Measurements from ENCODE around the gene SLC4A3.

Gene SLC4A3

DNA sequence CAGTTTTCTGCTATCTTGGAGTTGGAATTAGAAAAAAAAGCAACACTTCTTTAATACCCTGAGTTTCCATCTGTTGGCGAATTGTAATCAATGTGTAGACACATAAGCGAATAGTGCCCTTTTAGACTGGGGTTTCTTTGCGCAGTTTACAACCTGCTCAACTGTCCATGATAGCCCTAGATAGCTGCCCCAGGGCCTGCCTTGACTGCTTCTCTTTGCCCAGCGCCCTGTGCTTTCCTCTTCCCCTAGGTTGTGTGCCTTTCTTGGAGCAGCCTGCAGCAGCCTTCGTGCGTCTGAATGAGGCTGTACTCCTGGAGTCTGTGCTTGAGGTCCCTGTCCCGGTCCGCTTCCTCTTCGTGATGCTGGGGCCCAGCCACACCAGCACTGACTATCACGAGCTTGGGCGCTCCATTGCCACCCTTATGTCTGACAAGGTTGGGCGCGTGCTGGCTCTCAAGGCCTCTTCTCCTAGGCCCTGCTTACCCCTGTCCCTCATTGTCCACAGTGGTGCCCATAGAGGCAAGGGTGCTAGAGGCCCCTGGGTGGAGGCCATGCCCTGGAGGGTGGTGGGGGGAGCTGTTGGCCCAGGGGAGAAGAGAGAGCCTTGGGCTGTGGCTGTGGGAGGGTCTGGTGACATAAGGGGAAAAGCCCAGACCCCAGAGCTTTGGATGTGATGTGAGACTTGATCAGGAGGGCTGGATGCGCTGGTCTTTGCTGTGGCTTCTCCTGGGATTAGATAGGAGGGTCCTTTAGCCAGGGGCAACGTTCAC lies 6.9 kb downstream of the SLC4A3 start:
- no peak for FAIRE-seq

DNA sequence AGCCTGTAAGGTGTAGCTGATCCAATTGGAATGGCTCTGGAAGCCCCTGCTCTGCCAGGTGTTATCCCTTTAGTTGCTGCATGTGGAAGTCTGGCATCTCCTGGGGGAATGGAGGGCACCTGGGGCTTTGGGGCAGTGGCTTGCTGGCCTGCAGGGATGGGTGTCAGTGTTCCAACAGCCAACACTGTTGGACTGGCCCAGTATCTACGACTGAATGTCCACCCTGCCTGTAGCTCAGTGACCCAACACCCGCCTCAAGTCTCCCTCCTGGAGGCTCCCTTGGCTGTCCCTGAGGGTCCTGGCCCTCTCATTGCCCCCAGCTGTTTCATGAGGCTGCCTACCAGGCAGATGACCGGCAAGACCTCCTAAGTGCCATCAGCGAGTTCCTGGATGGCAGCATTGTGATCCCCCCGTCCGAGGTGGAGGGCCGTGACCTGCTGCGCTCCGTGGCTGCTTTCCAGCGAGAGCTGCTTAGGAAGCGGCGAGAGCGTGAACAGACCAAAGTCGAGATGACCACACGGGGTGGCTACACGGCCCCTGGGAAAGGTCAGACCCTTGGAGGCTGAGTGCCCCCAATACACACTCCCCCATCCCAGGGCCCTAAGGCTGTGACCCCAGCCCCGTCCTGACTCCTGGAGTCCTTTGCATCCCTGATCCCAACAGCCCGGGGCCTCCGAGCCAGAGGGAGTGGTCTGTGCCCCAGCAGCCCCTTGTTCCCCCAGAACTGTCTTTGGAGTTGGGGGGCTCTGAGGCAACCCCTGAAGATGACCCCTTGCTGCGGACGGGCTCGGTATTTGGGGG lies 7.7 kb downstream of the SLC4A3 start:
- FAIRE-seq = no peak

DNA sequence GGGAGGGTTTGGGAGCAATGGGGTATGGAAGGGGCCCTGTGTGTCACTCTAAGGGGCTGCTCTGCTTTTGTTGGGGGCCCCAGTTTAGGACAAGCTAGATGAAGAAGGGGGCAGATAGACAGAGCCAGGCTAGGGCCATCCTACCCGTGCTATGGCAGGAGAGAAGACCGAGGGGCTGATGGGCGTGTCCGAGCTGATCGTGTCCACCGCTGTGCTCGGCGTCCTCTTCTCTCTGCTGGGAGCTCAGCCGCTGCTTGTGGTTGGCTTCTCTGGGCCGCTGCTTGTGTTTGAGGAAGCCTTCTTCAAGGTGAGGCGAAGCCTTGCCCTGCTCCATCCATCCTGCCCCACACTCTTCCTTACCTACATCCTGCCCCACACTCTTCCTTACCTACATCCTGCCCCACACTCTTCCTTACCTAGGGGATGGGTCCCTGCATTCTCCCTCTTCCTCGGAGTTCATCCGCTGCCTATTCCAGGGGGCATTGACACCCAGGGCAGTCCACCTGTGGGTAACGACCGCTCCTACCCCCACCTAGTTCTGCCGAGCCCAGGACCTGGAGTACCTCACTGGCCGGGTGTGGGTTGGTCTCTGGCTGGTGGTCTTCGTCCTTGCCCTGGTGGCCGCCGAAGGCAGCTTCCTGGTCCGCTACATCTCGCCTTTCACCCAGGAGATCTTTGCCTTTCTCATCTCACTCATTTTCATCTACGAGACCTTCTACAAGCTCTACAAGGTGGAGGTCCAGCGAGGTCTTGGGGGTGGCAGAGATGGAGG lies 8.9 kb downstream of the SLC4A3 start:
- no peak for FAIRE-seq

DNA sequence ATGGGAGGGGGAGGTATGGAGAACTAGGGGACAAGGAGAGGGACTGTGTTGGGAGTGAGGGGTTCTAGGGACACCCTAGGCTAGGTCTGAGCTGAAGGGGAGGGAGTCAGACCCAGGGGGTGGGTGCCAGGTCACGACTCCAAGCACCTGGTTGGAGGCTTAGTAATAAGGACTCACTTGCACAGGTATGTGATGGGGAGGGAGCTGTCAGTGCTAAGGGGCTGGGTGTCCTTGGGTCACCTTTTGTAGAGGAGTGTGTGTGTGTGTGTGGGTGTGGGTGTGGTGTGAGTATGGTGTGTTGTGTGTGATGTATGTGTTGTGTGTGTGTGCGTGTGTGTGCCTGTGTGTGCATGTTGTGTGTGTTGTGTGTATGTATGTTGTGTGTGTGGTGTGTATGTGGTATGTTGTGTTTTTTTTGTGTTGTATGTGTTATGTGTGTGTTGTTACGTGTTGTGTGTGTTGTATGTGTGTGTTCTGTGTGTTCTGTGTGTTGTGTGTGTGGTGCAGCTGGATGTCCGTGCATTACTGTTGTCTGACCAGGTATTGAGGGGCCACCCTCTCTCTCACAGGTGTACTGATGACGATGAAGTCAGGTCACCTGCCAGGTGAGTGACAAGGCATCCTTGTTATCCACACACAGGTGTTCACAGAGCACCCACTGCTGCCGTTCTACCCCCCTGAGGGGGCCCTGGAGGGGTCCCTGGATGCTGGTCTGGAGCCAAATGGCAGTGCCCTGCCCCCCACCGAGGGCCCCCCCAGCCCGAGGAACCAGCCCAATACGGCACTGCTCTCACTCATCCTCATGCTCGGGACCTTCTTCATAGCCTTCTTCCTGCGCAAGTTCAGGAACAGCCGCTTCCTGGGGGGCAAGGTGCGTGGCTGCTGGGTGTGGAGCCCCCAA lies 9.8 kb downstream of the SLC4A3 start:
- FAIRE-seq = no peak

DNA sequence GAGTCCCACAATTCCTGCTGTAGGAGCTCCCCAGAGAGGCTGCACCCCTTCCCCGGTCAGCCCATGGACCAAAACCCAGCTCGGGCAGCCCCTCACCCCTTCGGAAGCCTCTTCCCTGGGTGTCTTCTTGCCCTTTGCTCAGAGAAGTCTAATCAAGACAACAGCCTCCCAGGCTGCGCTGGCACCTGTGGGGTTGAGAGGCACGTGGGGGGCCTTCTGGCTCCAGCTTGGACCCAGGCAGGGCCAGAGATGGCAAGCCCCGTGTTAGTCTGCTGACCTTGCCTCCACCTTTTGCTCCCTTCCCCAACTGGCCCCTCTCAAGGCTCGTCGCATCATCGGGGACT lies 10.4 kb downstream of the SLC4A3 start:
- no peak for FAIRE-seq

DNA sequence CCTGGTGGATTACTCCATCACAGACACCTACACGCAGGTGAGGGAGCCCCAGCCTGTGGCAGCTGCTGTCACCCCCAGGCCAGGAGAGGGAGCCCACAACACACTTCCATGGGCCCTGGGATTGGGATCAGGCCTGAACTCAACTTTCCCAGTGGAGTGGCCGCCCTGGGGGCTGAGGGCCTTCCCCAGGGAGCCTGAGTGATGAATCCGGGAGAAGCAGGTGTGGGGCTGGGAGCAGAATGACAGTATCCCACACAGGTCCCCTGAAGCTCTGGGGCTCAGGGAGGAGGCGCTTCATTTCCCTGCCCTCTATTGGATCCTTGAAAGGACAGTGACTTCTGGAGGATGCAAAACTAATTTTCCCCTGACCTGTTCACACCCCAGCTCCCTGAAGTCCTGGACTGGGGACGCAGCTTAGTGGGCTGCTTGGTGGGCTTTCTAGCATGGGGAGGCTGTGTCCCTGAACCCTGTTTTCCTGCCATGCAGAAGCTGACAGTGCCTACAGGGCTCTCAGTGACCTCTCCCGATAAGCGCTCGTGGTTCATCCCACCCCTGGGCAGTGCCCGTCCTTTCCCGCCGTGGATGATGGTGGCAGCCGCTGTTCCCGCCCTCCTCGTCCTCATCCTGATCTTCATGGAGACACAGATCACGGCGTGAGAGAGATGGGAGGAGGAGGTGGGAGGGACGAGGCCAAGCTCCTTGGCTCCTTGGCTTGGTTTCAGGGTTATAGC lies 11.0 kb downstream of the SLC4A3 start:
- FAIRE-seq = no peak

DNA sequence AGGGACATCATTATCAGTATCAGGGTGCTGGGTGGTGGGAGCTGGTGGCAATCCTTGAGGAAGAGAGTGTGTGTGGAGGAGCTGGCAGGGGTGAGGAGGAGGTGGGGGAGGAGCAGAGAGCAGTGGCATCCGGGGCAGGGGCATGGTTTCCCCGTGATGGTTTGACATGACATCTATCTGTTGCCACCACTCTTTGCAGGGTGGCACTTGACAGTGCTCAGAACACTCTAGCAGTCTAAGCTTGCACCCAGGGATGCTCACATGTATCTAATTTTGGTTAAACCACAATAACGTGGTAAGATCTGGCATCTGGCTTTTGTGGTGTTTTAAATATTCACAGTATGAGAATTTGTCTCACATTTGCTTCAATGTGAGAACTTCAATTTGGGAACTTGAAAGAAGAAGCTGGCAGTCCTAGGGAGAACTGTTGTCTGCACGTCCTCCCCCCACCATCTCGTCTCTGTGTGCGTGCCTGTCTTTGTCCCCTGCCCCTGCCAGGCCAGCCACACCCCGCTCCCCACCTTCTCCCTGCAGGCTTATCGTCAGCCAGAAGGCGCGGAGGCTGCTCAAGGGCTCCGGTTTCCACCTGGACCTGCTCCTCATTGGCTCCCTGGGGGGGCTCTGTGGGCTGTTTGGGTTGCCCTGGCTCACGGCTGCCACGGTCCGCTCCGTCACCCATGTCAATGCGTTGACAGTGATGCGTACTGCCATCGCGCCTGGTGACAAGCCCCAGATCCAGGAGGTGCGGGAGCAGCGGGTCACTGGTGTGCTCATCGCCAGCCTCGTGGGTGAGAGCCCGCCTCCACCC lies 11.7 kb downstream of the SLC4A3 start:
- FAIRE-seq = no peak

DNA sequence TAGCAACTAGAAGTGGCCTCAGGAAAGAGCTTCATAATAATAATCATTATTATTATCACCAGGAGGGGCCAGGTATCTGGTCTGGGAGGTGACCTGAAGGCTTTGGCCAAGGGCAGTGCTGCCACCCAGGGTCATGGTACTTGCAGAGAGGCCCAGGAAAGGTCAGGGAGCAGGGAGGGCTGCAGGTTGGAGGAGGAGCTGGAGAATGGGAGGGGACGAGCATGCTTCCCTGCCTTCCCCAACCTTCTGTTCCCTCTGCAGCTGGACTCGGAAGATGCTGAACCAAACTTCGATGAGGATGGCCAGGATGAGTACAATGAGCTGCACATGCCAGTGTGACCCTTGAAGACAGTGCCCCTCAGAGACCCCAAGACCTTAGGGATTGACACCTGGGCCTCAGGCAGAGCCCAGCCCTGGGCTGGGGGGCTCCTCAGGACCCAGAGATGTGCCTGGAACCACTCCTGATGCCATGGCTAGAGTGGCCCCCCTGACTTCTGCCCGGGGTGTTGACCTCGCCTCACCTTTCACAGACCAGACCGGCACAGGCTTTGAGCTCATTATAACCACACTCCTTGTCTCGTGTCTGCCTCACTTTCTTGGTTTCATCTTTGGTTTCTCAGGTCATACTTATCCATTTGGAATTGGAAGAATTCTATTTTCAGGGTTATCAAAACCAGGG lies 14.1 kb downstream of the SLC4A3 start:
- no peak for FAIRE-seq

DNA sequence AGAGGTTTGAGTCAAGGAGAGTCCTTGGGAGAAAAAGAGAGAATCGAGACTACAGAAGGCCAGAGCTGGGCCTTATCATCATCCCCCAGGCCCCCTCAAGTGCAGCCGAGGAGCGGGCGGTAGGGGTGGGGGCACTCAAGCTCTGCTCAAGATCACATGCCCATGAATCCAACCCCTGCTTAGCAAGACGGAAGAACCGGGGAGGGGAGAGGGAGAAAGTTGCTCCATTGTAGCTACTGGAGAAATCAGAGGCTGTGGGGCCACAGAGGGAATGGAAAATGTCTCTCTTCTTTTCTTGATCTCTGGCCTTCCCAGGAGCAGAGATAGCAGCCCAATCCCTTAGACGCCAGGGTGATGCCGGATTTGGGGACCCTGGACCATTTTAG lies 14.6 kb downstream of the SLC4A3 start:
- no peak for FAIRE-seq

DNA sequence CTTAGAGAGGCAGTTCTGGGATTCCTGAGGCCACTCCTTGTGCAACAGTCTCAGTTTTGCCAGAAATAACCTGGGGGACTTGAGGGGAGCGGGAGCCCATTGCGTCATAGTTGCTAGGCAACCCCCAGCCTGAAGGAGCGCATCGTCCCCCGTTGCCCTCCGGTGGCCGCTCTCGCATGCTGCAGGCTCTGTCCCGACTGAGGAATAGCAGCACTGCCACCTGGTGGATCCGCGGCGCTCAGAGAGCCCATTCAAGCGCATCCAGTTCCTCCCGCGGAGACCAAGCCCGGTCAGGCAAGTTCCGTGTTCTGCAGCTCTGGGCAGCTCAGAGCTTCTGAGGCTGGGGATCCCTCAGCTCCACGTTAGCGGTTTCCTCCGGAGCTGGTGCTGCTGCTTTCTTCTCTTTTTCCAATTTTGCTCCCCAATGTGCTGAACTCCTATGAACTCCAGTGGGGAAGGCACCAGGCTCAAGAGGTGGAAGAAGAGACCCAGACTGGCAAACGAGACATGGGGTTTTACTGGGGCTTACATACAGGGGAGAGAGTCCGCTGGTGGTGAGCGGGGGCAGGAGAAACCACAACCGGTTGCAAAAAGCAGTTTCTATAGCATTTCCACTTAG lies 15.1 kb downstream of the SLC4A3 start:
- FAIRE-seq = peak; percentile 59

DNA sequence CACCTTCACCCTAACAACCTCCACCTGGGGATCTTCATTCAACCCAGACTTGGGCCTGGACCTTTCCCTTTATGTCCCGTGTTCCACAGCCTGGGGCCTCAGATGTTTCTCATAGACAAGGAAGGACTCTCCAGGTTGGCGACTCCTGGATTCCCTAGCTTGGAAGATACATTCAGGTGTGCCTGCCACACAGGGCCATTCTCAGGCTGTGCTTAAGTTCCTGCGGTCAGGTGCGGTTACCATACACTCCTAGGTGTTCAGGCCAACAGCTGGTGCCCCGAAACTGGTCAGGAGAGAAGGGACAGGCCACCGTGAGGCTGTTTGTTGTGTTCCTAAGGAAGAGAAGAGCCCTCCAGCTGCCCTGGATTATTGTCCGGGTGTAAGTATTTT lies 15.6 kb downstream of the SLC4A3 start:
- FAIRE-seq = no peak

DNA sequence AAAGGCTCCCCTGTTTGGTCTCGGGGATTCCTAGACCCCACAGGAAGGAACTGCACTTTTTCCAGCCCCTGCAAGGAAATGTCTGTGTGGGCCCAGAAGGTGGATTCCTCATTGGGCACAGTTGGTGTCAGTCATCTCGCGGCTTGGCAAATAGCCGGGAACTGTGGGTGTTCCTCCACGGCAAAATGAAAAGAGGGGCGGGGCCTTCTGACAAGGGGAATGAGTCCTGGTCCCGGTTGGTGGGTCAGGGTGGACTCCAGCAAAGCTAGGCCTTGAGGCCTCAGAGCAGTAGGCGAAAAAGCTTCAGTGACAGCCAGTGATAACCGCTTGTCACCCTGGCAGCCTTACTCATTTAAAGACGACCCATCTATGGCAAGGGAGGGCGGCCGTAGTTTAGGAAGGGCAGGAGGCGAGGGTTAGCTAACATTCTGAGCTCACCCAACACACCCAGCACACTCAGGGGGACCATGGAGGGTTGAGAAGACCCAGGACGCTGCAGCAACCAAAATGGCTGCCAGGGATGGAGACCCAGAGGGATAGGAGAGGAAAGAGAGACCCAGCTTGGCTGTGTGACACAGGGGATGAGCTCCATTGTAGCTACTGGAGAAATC lies 16.5 kb downstream of the SLC4A3 start:
- peak; percentile 40 for FAIRE-seq

DNA sequence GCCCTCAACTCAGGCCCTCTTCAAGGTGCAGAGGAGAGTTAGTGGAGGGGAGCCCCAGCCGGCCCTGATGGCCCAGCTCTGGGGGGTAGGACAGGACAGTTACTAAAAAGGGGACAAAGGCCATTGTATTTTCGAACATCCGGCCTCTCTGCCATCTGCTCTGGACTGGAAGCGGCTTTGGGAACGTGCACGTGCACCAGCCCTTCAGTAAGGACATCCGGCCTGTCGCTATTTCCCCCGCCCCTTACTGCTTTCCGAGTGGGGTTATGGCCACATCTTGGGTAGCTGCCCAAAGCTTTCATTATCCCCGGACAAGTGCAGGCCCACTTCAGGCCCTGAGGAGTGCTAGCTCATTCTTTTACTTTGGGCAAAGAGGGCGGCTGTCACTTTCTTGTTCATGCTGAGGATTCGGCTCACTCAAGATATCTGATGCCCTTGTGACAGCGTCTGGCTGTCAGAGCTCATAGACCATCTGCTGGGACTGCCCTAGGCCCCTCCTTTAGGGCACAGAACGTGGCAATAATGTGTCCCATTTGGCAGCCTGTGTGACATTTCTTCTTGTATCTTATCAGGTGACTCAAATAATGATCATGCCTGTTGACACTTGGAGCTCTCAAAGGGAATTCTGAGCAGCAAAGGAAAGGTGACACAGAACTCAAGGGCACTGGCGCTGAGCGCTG lies 17.5 kb downstream of the SLC4A3 start:
- FAIRE-seq = no peak

DNA sequence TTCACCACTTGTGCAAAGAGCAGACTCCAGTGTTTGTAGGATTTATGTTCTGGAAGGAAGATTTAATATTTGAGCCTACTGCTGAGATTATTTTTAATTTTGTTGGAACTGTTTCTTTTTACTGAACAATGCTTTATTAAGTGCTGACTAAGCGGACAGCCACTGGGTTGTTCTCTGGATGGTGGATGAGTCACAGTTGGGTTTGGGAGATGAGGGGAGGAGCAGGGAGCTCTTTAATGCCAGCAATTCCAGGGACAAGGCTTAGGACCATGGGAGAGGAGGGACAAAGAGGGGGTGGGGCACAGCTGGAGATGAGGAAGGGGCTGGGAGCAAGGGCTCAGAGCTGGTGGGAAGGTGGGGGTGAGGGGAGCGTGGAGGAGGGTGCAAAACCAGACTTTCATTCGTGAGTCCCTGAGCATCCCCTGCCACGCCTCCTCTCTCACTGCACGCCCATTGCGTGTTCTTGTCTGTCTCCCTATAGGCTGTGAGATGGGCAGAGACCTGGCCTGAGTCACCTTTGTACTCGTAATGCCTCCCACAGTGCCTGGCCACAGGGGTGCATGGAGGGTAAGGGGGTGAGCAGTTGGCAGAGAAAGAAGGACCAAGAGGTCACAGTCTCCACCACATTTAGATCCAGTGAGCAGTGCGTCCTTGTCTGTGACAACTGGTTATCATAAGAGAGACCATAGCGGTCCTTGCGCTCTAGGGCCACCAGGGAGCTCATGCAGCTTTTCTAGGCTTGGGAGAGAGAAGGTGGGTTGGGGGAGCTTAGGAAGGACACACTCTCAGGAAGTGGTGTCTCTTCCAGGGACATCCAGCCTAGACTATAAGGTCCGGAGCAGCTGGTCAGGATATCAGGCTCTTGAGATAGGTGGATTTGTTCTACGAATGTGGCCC lies 18.4 kb downstream of the SLC4A3 start:
- no peak for FAIRE-seq

DNA sequence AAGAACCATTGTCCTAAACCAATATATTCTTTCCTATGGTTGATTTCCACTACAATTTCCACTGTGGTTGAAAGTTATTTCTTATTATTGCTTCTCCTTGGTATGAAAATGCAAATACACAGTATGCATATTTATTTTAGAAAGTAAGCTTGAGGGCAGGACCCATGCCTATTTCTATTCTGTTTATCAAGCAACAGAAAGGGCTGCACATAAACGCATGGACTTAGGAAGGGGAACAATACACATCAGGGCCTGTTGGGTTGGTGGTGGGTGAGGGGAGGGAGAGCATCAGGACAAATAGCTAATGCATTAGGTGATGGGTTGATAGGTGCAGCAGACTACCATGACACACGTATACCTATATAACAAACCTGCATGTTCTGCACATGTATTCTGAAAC lies 20.7 kb downstream of the SLC4A3 start:
- no peak for FAIRE-seq

DNA sequence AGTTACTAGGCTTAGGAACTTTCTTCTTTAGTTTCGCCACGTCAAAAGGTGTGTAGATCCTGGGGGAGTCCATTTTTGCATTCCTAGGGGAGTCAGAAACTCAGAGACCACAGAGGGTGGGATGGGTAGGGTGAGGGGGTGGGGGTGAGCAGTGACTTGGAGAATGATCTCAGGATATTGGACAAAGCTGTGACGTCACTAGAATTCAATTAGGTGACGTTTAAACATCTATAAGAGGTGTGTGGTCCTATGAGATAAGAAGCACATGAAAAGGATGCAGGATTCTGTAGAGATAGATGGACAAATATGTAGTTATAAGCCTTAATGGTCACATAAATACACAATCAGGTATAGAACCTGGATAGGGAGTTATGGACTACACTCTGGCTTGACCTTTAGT lies 21.5 kb downstream of the SLC4A3 start:
- no peak for FAIRE-seq

DNA sequence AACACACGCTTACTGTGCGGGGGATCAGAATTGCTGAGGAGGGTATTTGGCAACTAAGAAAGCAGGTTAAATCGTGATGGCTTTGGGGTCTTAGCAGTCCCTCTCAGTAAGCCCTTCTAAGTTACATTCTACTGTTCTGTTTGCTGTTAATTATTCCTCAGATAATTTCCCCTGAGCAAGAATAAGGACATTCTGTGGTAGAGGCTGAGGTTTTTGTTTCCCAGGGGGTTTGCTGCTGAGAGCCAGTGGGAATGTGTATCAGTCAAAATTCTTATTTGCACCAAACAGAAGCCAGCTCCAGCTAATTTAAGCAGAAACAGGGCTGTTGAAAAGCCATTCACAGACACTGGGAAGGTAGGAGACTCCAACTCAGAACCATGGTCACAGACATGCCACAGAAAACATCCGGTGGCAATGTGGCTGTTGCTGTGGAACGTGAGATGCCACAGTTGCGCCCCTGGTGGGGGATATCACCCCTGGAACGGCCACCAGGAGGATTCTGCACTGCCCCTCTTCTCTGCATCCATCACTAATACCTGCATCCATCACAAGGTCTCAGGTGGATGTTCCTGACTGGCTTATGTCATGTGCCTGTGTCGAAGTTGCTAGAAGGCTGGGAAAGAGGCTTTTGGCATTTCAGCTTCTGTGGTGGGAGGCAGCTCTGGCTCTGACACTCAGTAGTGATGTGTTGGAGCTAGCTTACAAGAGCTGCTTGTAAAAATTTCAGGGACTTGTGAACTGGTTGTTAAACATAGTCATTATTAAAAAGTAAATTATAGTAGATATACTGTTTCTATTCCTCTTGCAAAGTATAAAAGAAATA lies 23.2 kb downstream of the SLC4A3 start:
- FAIRE-seq = no peak

All from A204.1 (cell line).